H1 (cell line): ENCODE data around the gene IGSF9B. TPM values are rescaled to one million over a fixed set of nuclear protein-coding genes. Genes with fewer than 3 reads are reported as not detected.

Experiments
- CTBP2 ChIP-seq: IDR thresholded peaks from 2 replicates; pipeline ENCODE4 v1.7.0; 2011; ENCODE audit warnings: borderline replicate concordance, mild to moderate bottlenecking, moderate library complexity, mixed read lengths, low read length; ENCODE audit not compliant: insufficient read depth, insufficient read length
- SP4 ChIP-seq: IDR thresholded peaks from 2 replicates; pipeline ENCODE4 v1.6.1; 2012; ENCODE audit warnings: low read length, inconsistent platforms
- TAF1 ChIP-seq: IDR thresholded peaks from 2 replicates; pipeline ENCODE4 v1.6.1; 2011; ENCODE audit warnings: mild to moderate bottlenecking, low read depth, low read length
- polyA plus RNA-seq, 7 experiments: library from polyadenylated mRNA; depleted of rRNA in 3 of 7; stranded (reverse) in 5 of 7; unstranded in 2 of 7; fragments of >200 nt in 5 of 7; fragments of 200-250 nt in 2 of 7; gene quantifications; 1 replicate in 5 of 7; 2 replicates in 1 of 7; 4 replicates in 1 of 7; pipeline versions ENCODE4 v1.2.1 to v1.2.3, GENCODE V29; 2011 to 2013; ENCODE audit warnings: missing spikeins in 2 of 7, mixed read lengths in 2 of 7
- total RNA-seq: library from RNA; stranded (reverse); fragmentation: NEBNext Ultra II Directional; extraction: Animal tissue kit (Norgen Biotek cat#: 25700); gene quantifications from 2 replicates; pipeline ENCODE4 v1.2.1, GENCODE V29; 2021

IGSF9B gene
- total and polyA plus RNA-seq, 2 of the 8 experiments (the other 6 are each of a cell fraction or from before 2014, with no cell fraction given) = 16.5 to 49.2 TPM

GRCh38 chr11:133981156-133981555 lies 24.4 kb upstream of the IGSF9B start (continued):
- TF ChIP-seq CTBP2 = no peak
- TF ChIP-seq TAF1 = no peak
- TF ChIP-seq SP4 = no peak
